Measurements from ENCODE around the gene KPNB1. TPM values are rescaled to one million over a fixed set of nuclear protein-coding genes. Genes with fewer than 3 reads are reported as not detected.

The KPNB1 gene
- total RNA-seq, 2 experiments from 2014 or later = 232 to 453 TPM

DNA sequence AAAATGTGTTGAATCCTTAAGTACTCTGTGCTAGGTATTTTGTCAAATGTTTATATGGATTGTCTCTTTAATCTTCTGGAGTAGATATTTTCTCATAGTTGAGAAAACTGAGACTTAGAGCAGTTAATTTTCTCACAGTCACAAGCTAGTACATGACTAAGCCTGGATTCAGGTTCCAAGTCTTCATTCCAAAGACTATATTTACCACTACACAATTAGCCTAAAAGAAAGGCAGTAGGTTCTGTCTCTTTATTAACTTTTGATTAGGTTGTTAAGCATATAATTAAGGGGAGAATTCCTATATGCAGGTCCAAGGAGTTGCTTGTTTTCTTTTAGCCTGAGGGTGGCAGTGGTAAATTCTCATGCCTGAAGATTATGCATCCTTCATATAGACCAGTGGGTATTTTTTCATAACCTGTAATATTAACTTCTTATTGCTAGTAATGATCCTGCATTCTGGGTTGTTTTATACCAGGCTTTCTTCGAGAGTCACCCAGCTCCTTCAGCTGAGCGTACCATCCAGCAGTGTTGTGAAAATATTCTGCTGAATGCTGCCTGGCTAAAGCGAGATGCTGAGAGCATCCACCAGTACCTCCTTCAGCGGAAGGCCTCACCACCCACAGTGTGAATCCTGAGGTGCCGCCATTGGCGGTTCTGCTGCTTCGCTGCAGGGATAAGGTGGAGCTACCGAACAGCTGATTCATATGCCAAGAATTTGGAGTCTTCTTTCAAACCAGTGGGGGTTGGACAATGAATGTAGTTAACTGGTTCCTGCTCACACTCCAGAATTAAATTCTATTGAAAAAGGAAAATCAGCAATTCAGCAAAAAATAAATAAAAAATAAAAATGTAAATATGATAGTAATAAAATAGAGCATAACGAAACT lies 28.2 kb upstream of the KPNB1 start:
- Histone ChIP-seq H3K9me2 (ENCODE audit: insufficient read depth, low read length) (no peaks in the 10 kb centered on the region), H3K9me3 (ENCODE audit: low read length) (no peaks in the 10 kb centered on the region), H4K20me1 (ENCODE audit: insufficient read depth, low read length) (no peaks in the 10 kb centered on the region), H3K36me3 (ENCODE audit: insufficient read depth, low read length) (peaks cover 80% of the 10 kb centered on the region), H3K27ac (ENCODE audit: low read depth, low read length, poor library complexity, severe bottlenecking) (no peak overlapping the region), H3K4me1 (ENCODE audit: insufficient read depth, low read length, poor library complexity, severe bottlenecking) (no peaks in the 10 kb centered on the region), H3K79me2 (ENCODE audit: insufficient read depth, low read depth, low read length) (no peaks in the 10 kb centered on the region), H3K4me3 (ENCODE audit: low read depth, low read length, poor library complexity, severe bottlenecking) (no peak overlapping the region), H2AFZ (ENCODE audit: low read length) (no peak overlapping the region), H3K4me2 (ENCODE audit: low read length) (no peak overlapping the region)
- CTCF ChIA-PET (ENCODE audit: unreplicated experiment) = no interaction called here
- TF ChIP-seq EZH2phosphoT487 (IDR thresholded peaks at IDR 0.05; ENCODE audit: borderline replicate concordance, low read depth, low read length) = no peak
- TF ChIP-seq, protein P1, sequence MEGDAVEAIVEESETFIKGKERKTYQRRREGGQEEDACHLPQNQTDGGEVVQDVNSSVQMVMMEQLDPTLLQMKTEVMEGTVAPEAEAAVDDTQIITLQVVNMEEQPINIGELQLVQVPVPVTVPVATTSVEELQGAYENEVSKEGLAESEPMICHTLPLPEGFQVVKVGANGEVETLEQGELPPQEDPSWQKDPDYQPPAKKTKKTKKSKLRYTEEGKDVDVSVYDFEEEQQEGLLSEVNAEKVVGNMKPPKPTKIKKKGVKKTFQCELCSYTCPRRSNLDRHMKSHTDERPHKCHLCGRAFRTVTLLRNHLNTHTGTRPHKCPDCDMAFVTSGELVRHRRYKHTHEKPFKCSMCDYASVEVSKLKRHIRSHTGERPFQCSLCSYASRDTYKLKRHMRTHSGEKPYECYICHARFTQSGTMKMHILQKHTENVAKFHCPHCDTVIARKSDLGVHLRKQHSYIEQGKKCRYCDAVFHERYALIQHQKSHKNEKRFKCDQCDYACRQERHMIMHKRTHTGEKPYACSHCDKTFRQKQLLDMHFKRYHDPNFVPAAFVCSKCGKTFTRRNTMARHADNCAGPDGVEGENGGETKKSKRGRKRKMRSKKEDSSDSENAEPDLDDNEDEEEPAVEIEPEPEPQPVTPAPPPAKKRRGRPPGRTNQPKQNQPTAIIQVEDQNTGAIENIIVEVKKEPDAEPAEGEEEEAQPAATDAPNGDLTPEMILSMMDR (conservative IDR thresholded peaks at IDR 0.05; ENCODE audit: low read length) = peak; percentile 45
- DNase-seq (ENCODE audit: low spot score) = no peak
- BruUV-seq (replicated peaks) = no TSS peak
- POLR2A ChIA-PET = no interaction called here
- intact Hi-C loops (cut with micrococcal nuclease; ENCODE audit: unreplicated experiment) = no loop called here

DNA sequence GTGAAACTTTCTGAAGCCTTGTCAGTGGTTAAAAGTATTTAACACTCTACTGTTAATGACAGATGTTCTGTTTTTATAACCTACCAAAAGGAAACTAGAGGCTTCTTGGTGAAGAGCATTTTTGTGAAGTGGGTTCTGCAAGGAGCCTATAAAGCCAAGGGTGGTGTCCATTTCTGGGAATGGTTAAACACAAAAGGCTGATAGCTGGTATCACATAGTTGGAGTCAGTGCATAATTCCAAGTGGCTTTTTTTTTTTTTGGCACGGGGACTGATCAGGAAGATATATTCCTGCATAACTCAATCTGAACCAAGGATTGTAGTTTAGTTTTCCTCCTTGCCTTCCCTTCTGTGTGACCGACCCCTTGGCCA lies 27.6 kb upstream of the KPNB1 start:
- intact Hi-C loops (cut with micrococcal nuclease; ENCODE audit: unreplicated experiment) = no loop called here
- DNase-seq (ENCODE audit: low spot score) = no peak
- CTCF ChIA-PET (ENCODE audit: unreplicated experiment) = no interaction called here
- peaks cover 77% of the 10 kb centered on the region for H3K36me3 ChIP-seq (ENCODE audit: insufficient read depth, low read length)
- no peaks in the 10 kb centered on the region for H3K79me2 ChIP-seq (ENCODE audit: insufficient read depth, low read depth, low read length)
- no peak overlapping the region for H3K4me3 ChIP-seq (ENCODE audit: low read depth, low read length, poor library complexity, severe bottlenecking)
- no peak for TF ChIP-seq EZH2phosphoT487 (IDR thresholded peaks at IDR 0.05; ENCODE audit: borderline replicate concordance, low read depth, low read length)
- TF ChIP-seq, protein P1 (conservative IDR thresholded peaks at IDR 0.05; ENCODE audit: low read length) = no peak
- no peak overlapping the region for H2AFZ ChIP-seq (ENCODE audit: low read length)
- no peaks in the 10 kb centered on the region for H3K9me2 ChIP-seq (ENCODE audit: insufficient read depth, low read length)
- no peak overlapping the region for H3K27ac ChIP-seq (ENCODE audit: low read depth, low read length, poor library complexity, severe bottlenecking)
- H3K4me1 ChIP-seq (ENCODE audit: insufficient read depth, low read length, poor library complexity, severe bottlenecking) = no peaks in the 10 kb centered on the region
- POLR2A ChIA-PET = no interaction called here
- no peaks in the 10 kb centered on the region for H3K9me3 ChIP-seq (ENCODE audit: low read length)
- no peaks in the 10 kb centered on the region for H4K20me1 ChIP-seq (ENCODE audit: insufficient read depth, low read length)
- BruUV-seq (replicated peaks) = no TSS peak
- no peak overlapping the region for H3K4me2 ChIP-seq (ENCODE audit: low read length)

DNA sequence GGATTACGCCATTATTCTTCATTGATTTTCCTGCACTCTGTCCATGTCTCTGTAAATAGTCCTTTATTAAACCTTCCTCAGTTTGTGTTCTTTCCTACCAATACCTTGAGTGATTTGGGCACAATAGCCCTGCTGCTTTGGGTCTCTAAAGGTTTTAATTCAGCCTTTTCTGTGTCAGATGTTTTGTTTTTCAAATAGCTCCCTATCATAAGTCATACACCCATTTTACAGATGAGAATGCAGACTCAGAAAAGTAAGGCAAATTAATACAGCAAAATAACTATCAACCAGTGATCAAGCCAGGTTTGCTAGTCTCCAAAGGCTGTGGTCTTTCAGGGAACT lies 25.0 kb upstream of the KPNB1 start:
- H3K4me2 ChIP-seq (ENCODE audit: low read length) = no peak overlapping the region
- TF ChIP-seq EZH2phosphoT487 (IDR thresholded peaks at IDR 0.05; ENCODE audit: borderline replicate concordance, low read depth, low read length) = no peak
- TF ChIP-seq, protein P1 (conservative IDR thresholded peaks at IDR 0.05; ENCODE audit: low read length) = no peak
- CTCF ChIA-PET (ENCODE audit: unreplicated experiment) = interaction anchor here (0.7 kb wide), 1 partner anchor 85 kb away, joined by 3 read pairs; no protein-coding TSS in a partner anchor
- no peaks in the 10 kb centered on the region for H3K4me1 ChIP-seq (ENCODE audit: insufficient read depth, low read length, poor library complexity, severe bottlenecking)
- H3K36me3 ChIP-seq (ENCODE audit: insufficient read depth, low read length) = peaks cover 53% of the 10 kb centered on the region
- no peaks in the 10 kb centered on the region for H3K79me2 ChIP-seq (ENCODE audit: insufficient read depth, low read depth, low read length)
- no peak overlapping the region for H3K27ac ChIP-seq (ENCODE audit: low read depth, low read length, poor library complexity, severe bottlenecking)
- no peak overlapping the region for H3K4me3 ChIP-seq (ENCODE audit: low read depth, low read length, poor library complexity, severe bottlenecking)
- H2AFZ ChIP-seq (ENCODE audit: low read length) = no peak overlapping the region
- DNase-seq (ENCODE audit: low spot score) = no peak
- intact Hi-C loops (cut with micrococcal nuclease; ENCODE audit: unreplicated experiment) = no loop called here
- no peaks in the 10 kb centered on the region for H4K20me1 ChIP-seq (ENCODE audit: insufficient read depth, low read length)
- no peaks in the 10 kb centered on the region for H3K9me2 ChIP-seq (ENCODE audit: insufficient read depth, low read length)
- H3K9me3 ChIP-seq (ENCODE audit: low read length) = no peaks in the 10 kb centered on the region
- BruUV-seq (replicated peaks) = no TSS peak
- POLR2A ChIA-PET = no interaction called here
